Measurements from ENCODE around the gene CCL11.
A peak's percentile ranks its signal among the peaks of the same experiment; 100 is the strongest.

The CCL11 gene

DNA sequence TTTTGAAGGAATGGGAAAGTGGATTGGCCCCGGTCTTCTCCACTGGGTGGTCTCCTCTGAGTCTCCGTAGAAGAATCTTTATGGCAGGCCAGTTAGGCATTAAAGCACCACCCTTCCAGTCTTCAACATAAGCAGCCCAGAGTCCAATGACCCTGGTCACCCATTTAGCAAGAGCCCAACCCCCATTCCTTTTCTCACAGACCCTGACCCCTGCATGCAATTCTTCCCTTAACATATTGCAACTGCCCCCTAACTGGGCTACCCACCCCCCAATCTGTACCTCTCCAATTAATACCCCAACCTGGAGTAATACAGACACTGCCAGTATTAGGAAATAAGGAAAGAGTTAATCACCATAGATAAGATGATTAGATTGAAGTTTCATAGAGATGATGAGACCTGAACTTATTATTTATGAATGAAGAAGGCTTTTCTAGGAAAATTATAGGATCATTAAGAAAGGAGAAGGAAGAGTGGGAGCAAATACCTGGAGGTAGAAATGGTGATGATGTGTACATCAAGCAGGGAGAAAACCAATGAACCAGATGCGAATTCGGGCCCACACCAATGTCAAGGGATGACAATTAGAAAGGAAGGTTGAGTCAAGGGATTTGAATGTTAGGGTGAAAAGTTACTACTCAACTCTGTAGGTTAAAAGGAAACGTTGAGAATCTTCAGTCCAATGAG is 28.1 kb upstream of the CCL11 start:
- no peak for DNase-seq

DNA sequence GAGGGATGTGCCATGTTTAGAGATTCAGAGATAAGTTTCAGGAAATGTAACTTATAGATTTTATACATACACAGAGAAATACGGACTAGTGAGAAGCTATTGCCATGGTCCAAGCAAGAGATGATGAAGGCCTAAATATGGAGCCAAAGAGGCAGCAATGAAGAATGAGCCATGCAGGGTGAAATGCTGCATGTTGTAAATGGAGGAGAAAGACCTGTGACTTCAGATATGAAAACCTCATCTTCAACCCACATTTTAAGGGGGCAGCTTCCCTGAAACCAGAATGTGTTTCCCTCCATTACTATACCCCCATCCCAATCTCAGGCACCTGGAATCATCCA is 27.6 kb upstream of the CCL11 start:
- no peak for DNase-seq

DNA sequence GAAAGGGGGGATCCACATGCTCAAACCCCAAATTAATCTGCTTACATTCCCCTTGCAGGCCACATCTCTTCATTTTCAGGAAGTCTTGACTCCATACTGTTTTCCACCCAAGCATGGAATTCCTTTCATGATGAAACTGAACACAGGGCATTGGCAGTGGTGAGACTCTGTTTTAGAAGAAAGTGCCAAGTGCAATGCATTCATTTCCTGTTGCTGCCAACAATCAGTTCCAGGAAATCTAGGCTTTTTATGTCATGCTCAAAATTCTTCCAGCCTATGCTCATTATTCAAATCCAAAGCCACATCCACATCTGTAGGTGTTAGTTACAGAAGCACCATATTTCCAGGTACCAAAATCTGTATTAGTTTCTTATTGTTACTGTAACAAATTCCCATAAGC is 26.4 kb upstream of the CCL11 start:
- DNase-seq, result no peak

DNA sequence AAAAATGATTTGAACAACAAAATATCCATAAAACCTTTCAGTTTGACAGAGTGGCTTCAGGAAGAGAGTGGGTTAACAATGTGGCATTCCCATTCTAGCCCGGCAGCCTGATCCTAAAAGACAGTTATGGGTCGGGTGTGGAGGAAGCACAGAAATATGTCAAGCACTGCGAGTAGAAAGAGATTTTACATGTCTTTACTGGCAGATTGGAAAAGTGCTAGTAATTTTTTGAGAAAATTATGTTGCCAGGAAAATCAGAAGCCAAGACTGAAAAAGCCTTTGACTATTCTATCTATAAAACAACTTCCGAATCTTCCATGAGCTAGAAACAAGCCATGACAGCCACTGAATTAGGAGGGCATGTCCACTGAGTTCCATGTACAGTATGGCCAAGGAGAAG is 24.7 kb upstream of the CCL11 start:
- DNase-seq, result no peak

DNA sequence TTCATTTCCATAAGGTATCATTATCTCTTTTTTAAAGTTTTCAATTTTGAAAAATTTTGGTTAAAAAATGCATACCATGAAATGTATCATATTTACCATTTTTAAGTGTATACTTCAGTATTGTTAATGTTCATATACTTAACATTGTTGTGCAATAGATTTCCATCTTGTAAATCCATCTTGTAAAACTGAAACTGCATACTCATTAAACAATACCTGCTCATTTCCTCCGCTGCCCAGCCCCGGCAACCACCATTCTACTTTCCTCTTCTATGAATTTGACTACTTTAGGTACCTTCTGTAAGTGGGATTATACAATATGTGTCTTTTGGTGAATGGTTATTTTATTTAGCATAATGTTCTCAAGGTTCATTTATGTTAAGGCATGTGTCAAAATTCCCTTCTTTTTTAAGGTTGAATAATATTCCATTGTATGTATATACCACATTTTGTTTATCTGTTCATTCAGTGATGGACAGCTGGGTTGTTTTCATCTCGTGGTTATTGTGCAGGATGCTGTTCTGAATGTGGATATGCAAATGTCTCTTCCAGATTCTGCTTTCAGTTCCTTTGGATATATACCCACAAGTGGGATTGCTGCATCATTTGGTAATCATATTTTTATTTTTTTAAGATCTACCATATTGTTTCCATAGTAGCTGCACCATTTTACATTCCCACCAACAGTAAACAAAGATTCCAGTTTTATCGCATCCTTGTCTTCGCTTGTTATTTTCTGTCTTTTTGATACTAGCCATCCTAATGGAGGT is 23.8 kb upstream of the CCL11 start:
- DNase-seq, result peak; percentile 28 to 33

DNA sequence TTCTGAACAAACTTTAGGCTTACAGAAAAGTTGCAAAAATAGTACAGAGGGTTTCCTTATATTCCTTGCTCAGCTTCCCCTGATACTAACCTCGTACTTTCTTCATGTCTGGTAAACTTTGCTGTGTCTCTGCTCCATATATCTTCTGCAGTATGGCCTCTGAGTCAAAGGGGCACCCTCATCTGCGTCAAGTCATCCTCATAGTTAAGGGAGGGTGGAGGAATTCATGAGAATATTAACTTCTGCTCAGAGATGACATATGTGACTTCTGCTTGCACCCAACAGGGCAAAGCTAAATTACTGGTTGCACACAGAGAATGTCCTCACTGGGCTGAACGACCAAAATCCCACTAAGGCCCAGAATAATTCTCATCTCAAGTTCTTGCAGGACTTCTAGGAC is 19.8 kb upstream of the CCL11 start:
- DNase-seq, result peak; percentile 74 to 75

DNA sequence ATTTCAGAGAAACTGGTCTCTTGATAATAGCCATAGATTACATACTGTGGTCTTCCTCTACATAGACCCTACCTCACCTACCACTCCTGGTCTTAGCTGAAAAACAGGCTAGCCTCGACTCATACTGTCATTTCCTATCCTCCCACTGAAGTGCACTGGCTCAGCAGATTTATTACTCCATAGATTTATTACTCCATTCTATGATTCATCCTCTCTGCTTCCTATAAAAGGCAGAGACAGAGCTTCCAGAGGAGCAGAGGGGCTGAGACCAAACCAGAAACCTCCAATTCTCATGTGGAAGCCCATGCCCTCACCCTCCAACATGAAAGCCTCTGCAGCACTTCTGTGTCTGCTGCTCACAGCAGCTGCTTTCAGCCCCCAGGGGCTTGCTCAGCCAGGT is 15.6 kb upstream of the CCL11 start, which contains the start of gene CCL7:
CCL7 (plus strand) TSS at position 253 of the 400 bp plus-strand sequence; CDS start at position 323, 70 bp downstream.
- peak; percentile 74 to 88 for DNase-seq

DNA sequence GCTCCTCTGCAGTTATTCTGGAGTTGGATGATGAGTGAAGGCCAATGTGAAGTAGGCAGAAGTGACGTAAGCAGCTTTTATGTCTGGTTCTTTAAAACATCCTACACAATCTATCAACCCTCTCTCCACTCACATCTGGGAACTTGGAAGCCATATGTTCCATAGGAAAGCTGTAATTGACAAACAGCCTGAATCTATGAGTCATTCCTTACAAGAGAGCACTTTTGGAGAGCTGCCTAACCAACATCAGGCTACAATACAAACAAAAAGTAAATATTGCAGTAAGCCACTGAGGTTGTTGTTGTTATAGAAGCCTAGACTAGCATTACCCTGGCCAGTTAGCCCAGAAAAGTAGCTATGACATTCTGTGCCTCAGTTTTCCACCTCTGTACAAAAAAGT is 9.7 kb upstream of the CCL11 start:
- peak; percentile 51 to 60 for DNase-seq

DNA sequence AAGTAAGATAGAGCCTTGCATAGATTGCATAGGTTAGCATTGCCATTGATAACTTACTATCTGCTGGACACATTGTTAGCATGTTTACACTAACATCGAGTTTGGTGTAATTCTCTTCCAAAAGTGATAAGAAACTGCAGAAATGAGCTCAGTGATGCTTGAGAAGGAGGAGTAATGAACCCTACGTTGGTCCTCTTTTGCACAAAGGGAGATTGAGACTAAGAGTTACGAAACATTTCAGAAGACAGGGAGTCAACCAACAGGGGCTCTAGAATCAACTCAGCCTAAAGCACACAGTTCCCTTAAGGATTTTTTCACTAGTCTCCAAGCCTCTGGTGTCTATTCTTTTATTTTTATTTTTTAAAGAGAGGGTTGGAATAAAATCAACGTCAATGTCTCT is 8.7 kb upstream of the CCL11 start:
- DNase-seq, result no peak

DNA sequence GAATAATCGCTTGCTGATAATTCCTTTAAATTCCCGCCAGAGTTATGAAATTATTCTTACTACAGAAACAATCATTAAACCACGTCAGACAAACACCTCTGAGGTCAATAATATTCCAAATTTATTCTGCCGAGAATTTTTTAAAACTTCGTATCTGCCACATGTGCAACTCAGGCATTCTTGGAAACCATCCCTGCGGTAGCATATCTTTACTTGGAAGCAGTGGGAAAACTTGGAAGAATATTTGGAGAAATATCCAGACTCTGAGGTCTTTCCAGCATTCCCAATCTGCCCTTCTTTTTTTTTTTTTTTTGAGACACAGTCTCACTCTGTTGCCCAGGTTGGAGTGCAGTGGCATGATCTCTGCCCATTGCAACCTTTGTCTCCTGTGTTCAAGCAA is 2.0 kb upstream of the CCL11 start:
- no peak for DNase-seq

DNA sequence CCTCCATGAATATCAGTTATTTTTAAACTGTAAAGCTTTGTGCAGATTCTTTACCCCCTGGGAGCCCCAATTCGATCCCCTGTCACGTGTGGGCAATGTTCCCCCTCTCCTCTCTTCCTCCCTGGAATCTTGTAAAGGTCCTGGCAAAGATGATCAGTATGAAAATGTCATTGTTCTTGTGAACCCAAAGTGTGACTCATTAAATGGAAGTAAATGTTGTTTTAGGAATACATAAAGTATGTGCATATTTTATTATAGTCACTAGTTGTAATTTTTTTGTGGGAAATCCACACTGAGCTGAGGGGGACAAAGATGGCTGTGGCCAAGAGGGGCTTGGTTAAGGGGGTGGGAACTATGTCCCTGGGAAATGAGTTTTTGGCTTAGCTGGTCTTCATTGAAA is 2.3 kb downstream of the CCL11 start:
- no peak for DNase-seq

DNA sequence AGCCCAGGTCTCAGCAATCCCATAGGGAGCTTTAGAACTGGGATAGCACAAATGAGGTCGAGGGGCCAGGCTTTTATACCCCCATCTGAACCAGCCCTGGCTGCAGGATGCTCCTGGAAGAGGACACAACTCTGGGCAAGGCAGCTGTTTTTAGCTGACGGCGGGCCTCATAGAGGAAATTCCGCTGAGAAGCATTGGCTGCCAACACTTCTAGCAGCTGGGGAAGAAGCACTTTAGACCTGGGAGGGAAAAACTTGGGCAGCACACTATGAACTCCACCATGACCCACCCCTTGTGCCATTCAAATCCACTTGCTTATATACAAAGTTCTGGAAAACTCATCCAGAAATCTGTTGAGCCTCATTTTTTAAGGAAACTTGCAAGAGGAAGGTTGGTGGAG is 5.0 kb downstream of the CCL11 start:
- DNase-seq, result no peak

DNA sequence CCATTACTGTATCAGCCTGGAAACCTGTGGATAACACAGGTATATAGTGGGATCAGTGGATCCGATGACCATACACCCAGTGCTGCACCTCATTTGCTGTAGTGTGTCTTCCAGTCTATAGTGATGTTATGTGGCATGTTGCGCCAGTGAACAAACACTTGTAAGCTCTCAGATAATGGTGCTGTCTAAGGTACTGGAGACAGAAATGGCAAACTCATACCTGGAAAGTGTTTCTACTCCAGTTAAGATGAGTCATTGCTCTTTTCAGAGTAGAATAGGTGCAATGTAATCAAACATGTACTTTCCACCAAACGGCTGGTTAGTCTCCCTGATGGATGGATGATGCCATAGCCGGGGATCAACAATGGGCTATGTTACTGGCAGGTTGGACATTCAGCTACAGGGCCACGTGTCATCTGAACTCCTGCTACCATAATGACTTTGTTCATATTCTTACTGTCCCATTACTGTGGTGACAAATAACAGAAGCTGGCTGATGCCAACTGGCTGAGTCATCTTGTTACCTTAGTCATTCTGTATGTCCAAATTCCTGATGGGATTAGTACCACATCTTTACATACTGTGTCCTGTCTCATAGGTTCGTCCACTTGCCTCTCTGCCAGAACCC is 6.3 kb downstream of the CCL11 start:
- DNase-seq, result peak in 1 of 2 donors; percentile 12

DNA sequence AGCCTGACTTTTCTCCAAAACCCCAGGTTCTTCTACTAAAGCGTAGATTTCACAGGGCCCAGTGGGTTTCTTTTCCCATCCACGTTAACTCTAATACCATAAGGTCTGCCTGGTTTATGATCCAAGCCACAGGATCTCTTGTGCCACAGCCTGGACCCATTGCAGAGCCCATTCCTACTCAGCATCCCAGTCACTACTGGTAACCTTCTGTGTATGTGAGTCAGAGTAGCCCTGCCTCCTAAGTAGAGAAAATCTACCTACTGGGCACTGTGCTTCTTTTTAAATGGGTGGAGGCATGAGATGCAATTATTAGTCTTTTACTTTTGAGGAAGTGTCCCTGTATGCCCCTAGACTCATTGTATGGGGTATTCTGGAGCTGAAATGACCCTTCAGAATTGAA is 13.5 kb downstream of the CCL11 start:
- DNase-seq, result no peak

DNA sequence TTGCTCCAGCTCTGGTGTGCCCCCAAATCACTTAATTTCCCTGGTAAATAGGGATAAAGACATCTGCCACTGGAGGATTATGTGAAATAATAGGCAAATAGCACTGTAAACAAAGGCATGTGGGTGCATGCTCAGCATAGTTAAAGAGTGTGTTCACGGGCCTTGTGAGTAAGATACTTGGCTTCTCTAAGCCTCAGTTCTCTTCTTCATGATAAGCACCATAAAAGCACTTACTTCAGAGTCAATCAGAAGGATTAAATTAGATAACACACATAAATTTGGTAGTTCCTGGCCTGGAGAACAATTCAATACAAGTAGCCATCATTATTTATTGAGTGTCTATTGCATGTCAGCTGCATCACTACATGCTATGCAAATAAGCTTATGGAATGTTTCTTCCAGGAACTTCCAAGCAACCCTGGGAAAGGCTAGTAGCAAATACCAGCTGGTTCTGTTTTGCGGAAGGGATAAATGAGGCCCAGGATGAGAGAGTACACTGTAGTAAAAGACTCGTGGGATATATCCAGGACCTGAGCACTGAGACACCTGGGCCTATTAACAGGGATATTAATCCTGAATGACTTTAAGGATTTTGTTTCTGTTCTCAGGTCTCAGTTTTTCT is 14.5 kb downstream of the CCL11 start:
- no peak for DNase-seq

DNA sequence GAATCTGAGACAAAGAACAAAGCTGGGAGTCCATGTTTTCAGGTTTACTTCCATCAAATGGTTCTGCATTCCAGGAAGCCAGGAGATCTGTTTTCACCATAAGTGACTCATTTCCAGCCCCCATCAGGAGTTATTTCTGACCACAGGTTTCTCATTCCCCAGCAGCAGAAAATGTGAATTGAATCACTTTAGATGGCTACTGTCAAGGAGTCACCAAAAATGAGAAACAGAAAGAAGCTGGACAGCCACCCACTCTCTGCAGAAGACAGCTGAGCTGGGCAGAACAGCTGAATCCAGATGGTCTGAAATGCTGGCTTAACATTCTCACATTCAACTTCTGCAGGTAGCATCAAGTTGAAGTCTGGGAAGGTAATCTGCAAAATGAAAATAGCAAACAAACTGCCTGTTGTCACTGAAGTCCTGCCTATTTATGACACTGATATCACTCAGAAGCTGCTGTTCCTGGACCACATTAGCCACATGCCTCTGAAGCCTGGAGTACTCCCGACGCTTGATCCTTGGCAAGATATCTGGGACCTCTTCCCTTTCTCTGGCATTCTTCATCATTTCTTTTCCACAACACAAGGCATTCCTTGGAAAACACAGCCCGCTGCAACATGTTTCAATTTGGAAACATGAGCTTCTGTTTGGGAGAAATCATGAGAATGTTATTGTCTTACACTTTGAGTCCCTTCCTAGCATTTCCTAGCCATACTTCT is 15.3 kb downstream of the CCL11 start:
- peak; percentile 35 to 36 for DNase-seq

DNA sequence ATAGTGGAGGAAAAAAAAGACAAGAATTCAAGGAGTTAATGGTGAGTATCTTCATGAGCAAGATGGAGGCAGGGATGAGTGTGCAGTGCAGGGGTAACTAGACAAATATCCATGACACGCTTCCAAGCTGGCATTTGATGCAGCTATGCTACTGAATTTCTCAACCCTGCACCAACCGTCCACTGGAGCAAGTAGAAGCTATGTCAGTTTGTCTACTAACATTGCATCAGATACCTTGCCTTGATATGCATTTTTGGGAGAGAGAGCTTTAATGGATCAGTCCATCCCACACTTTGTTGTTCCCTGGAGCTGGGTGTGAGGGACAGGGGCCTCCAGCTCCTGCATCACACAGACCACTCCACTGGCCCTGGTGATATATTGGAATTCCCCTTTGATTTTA is 16.4 kb downstream of the CCL11 start:
- DNase-seq, result no peak

DNA sequence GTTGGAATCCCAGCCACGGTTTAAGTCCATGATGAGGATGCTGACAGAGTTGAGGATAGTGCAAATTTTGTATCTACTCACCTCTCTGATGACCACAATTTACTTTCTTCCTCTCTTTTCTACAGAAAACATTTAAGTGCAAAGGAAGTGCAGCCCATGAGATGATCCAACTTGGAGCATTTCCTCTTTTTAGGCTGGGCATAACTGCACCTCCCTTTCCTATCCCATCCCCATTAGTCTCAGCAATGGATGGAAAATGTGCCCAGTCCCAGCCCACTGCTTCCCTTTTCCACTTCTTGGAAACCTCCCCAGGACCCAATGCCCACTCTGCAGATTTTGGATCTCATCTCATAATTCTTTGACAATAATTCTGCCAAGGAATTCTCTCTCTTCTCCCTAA is 17.1 kb downstream of the CCL11 start:
- peak; percentile 24 to 47 for DNase-seq

DNA sequence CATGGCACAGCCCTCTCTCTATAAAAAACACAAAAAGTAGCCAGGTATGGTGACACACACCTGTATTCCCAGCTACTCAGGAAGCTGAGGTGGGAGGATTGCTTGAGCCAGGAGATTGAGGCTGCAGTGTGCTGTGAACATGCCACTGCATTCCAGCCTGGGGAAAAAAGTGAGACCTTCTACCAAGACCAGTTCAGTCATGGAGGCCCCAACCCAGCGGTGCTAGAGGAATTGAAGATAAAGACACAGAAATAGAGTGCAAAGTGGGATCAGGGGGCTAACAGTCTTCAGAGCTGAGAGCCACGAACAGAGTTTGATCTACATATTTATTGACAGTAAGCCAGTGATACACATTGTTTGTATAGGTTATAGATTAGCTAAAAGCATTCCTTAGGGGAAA is 18.1 kb downstream of the CCL11 start:
- no peak for DNase-seq

DNA sequence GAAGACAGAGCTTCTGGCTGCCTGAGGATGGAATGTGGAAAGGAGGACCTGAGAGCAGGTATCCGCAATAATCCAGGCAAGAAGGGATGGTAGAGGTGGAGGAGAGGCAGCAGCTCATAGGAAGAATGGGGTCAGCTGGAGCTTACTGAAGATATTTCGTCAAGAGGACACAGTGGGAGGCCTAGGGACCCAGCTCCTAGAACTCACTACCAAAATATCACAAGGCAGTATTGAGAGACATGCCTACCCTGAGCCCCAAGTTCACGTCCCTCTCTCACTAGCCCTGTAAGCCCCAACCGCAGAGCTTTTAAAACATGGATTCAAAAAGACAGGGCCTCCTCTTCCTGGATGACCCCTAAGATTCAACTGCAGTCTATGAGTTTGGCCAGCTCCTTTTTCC is 19.5 kb downstream of the CCL11 start:
- DNase-seq, result no peak

DNA sequence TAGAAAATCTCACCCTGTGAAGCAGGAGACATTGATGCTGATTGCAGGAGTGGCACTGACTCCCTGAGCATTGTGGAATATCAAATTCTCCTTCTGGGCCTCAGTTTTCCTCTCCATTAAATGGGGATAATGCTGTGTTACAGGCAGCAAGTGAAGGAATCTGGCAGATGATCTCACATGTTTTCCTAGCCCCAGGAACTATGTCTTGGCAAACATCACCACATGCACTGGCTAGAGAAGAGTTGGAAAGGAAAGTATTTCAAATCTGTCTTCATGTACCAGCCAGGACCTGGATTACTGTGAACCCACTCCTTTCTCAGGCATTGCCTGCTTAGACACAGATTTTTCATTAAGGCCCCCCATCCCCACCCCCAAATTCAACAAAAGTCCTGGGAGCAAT is 20.1 kb downstream of the CCL11 start:
- no peak for DNase-seq

DNA sequence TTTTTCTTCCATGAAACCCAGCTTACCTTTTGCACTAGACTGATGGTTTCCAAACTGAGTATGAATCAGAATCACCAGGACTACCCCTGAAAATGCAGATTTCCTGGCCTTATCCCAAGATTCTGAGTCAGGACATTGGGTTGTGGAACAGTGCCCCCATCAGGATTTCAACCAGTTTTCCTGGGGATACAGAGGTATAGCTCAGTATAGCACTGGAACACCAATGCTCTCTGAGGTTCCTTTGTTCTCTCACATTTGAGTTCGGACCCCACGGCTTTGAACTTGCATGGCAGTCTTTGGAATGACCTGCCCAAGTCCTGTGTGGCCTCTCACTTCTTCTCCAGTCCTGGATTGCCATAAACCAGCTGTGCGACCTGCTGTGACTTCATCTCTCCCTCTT is 20.9 kb downstream of the CCL11 start:
- peak; percentile 48 to 58 for DNase-seq

DNA sequence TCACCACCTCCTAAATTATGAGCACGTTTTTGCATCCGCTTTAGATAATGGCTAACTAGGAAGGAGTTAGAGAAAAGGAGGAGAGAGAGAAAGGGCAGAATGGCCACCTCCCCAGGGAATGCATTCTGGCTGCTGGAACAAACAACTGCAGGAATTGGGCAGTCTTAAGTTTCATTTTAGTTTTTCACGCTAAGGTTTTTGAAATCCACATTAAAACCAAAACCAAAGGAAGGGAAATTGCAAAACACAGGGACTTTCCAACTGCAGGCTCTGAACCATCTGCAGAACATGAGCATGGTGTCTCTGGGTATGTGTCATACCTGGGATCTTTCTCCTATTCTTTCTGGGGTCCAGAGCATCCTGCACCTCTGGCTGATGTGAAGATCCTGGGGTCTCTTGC is 21.6 kb downstream of the CCL11 start:
- DNase-seq, result peak; percentile 63 to 77
